Panc1 (cell line): ENCODE results near the gene ZFYVE27. TPM values are rescaled to one million over a fixed set of nuclear protein-coding genes. Genes with fewer than 3 reads are reported as not detected.

ENCODE experiments used
- ATAC-seq: fragments of 200-7000 bp; cut with Tn5 transposase; 2 replicates; pipeline ENCODE4 v1.9.1; 2020; ENCODE audit warnings: mild to moderate bottlenecking, moderate library complexity
- BruUV-seq: library from RNA; stranded (reverse); fragments of 400-500 nt; replicated peaks from 2 replicates; lab custom pipeline; 2021; lab: Mats Ljungman, UMichigan
- CTCF ChIA-PET: fragments of 300-600 bp; sonication (Branson Sonifier 250); formaldehyde crosslinking; loops from one replicate; lab custom pipeline; 2022; ENCODE audit warnings: antibody characterized with exemption; lab: Charles Lee
- POLR2A ChIA-PET: fragments of 300-600 bp; sonication (Branson Sonifier 250); formaldehyde crosslinking; loops from one replicate; lab custom pipeline; 2022; ENCODE audit warnings: antibody characterized with exemption; lab: Charles Lee
- DNase-seq: peaks from one replicate; pipeline ENCODE4 v3.0.0-alpha.2; 2010; ENCODE audit warnings: low read depth, low spot score
- H3K27ac ChIP-seq: 2 replicates; pipeline ENCODE4 v1.5.1; 2011; ENCODE audit warnings: mild to moderate bottlenecking, low read length, inconsistent platforms
- H3K27me3 ChIP-seq: fragments of 200-500 bp; sonication (Bioruptor generic); 2 replicates; pipeline ENCODE4 v1.6.0; 2014; ENCODE audit warnings: low read length, inconsistent platforms; ENCODE audit not compliant: control insufficient read depth, insufficient read depth
- H3K36me3 ChIP-seq: fragments of 200-500 bp; sonication (Bioruptor generic); 2 replicates; pipeline ENCODE4 v1.5.1; 2014; ENCODE audit warnings: inconsistent platforms, mild to moderate bottlenecking, low read length, moderate library complexity; ENCODE audit not compliant: control insufficient read depth, insufficient read depth
- H3K4me1 ChIP-seq: 2 replicates; pipeline ENCODE4 v1.5.1; 2011; ENCODE audit warnings: inconsistent platforms, mild to moderate bottlenecking, low read length, moderate library complexity; ENCODE audit not compliant: control insufficient read depth, insufficient read depth
- H3K4me3 ChIP-seq, 2 experiments: 2 replicates each; pipeline ENCODE4 v1.5.1; 2011 to 2012; ENCODE audit warnings: low read depth in 2 of 2, low read length in 2 of 2, mild to moderate bottlenecking in 2 of 2, inconsistent platforms in 1 of 2, moderate library complexity in 1 of 2
- H3K9me3 ChIP-seq: fragments of 200-500 bp; sonication (Bioruptor generic); 2 replicates; pipeline ENCODE4 v1.5.1; 2014; ENCODE audit warnings: low read depth, mild to moderate bottlenecking, inconsistent platforms, low read length, moderate library complexity; ENCODE audit not compliant: control insufficient read depth, insufficient read depth
- POLR2AphosphoS5 ChIP-seq: IDR thresholded peaks from 2 replicates; pipeline ENCODE4 v1.6.1; 2012; ENCODE audit warnings: mild to moderate bottlenecking, low read depth, low read length, moderate library complexity
- REST ChIP-seq, 2 experiments: IDR thresholded peaks; 2 replicates each; pipeline ENCODE4 v1.6.1; 2011 to 2012; ENCODE audit warnings: low read depth in 2 of 2, control low read depth in 1 of 2, low read length in 1 of 2, mild to moderate bottlenecking in 1 of 2, moderate library complexity in 1 of 2; ENCODE audit not compliant: insufficient read depth in 1 of 2
- SIN3A ChIP-seq: IDR thresholded peaks from 2 replicates; pipeline ENCODE4 v1.6.1; 2012; ENCODE audit warnings: low read depth, mild to moderate bottlenecking, low read length, moderate library complexity, borderline replicate concordance; ENCODE audit not compliant: insufficient read depth
- TCF7L2 ChIP-seq: IDR thresholded peaks from 2 replicates; pipeline ENCODE4 v1.6.1; 2011; ENCODE audit warnings: mild to moderate bottlenecking, low read depth, low read length, inconsistent platforms
- in situ Hi-C: cut with HindIII; loops from 2 replicates; pipeline ENCODE4 v1.10.0; 2016; ENCODE audit warnings: low sequenced_read_pairs, low pct_unique_long_range_greater_than_20kb
- intact Hi-C: fragments of 100-400 bp; cut with micrococcal nuclease; formaldehyde crosslinking; loops from one replicate; pipeline ENCODE4 v1.10.0; 2022; ENCODE audit not compliant: unreplicated experiment
- total RNA-seq: library from RNA; stranded (reverse); gene quantifications from one replicate; pipeline ENCODE4 v1.2.1, GENCODE V29; 2021; ENCODE audit not compliant: unreplicated experiment
- TF ChIP-seq, protein P1 (sequence below): fragments of 450-650 bp; IDR thresholded peaks from 2 replicates; pipeline ENCODE4 v1.5.1; 2017; ENCODE audit warnings: mild to moderate bottlenecking

Gene ZFYVE27
- total RNA-seq, 1 experiment from 2014 or later: 37.9 TPM

DNA sequence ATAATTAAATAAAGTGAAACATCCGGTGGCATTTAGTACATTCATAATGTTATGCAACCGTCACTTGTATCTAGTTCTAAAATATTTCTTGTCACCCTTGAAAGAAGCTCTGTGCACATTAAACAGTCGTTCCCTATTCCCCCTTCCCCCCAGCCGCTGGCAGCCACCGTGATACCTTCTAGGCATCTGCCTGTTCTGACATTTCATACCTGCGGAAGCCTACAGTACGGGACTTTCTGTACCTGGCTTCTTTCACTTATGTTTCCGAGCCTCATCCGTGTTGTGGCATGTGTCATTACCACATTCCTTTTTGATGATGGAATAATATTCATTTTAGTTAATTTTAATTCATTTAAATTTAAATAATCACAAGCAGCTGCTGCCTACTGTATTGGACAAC lies 48.8 kb downstream of the ZFYVE27 start:
- Histone ChIP-seq H3K4me1 (peaks cover 5% of the 10 kb centered on the region), H3K27ac (no peak overlapping the region), H3K36me3 (no peaks in the 10 kb centered on the region), H3K27me3 (no peaks in the 10 kb centered on the region), H3K9me3 (no peaks in the 10 kb centered on the region), H3K4me3 (no peak overlapping the region)
- no peak for DNase-seq
- no peak for ATAC-seq
- POLR2A ChIA-PET: no interaction called here
- intact Hi-C loops: no loop called here
- TF ChIP-seq SIN3A (no peak), REST (IDR thresholded peaks at IDR 0.05; ENCODE audit: insufficient read depth in 1 of 2, low read depth in 2 of 2, low read length in 1 of 2) (no peak), POLR2AphosphoS5 (no peak), TCF7L2 (no peak)
- TF ChIP-seq, protein P1, sequence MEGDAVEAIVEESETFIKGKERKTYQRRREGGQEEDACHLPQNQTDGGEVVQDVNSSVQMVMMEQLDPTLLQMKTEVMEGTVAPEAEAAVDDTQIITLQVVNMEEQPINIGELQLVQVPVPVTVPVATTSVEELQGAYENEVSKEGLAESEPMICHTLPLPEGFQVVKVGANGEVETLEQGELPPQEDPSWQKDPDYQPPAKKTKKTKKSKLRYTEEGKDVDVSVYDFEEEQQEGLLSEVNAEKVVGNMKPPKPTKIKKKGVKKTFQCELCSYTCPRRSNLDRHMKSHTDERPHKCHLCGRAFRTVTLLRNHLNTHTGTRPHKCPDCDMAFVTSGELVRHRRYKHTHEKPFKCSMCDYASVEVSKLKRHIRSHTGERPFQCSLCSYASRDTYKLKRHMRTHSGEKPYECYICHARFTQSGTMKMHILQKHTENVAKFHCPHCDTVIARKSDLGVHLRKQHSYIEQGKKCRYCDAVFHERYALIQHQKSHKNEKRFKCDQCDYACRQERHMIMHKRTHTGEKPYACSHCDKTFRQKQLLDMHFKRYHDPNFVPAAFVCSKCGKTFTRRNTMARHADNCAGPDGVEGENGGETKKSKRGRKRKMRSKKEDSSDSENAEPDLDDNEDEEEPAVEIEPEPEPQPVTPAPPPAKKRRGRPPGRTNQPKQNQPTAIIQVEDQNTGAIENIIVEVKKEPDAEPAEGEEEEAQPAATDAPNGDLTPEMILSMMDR: no peak
- CTCF ChIA-PET: no interaction called here
- in situ Hi-C loops: no loop called here
- BruUV-seq: no TSS peak

DNA sequence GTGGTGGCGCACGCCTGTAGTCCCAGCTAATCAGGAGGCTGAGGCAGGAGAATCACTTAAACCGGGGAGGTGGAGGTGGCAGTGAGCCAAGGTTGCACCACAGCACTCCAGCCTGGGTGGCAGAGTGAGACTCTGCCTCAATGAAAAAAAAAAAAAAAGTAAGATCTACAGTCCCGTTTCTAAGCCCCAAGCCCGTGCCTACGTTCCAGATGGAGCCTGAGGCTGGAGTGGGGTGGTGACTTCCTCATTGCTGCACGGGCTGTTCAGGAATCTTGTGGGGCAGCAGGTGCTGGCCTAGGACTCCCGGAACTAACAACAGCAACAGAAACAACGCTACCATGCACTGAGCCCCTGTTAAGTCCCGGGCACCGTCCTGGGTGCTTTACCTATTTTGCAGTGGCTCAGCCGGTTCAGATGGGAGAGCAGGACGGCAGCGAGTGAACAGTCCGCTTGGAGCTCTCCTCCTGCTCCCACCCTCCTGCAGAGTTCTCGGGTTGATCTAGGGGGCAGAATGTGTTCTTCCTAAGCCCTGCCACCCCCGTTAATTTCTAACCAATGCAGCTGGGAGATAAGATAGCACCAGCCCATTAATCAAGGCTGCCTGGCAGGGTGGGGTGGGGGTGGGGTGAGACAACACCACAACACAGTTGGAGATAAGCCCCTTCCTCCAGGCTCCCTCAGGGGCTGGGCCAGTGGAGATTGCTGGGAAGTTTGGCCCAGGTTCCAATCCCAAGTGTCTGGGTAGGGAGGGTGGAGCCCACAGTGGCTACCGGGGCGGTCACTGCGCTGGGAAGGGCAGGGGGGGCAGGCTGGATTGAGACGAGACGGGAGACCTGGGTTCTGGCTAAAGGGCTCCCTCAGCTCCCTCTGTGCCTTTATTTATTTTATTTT lies 51.9 kb downstream of the ZFYVE27 start:
- Histone ChIP-seq H3K4me1 (no peaks in the 10 kb centered on the region), H3K27ac (no peak overlapping the region), H3K4me3 (no peak overlapping the region), H3K36me3 (no peaks in the 10 kb centered on the region), H3K27me3 (no peaks in the 10 kb centered on the region), H3K9me3 (no peaks in the 10 kb centered on the region)
- ATAC-seq: no peak
- intact Hi-C loops: no loop called here
- no peak for TF ChIP-seq REST (IDR thresholded peaks at IDR 0.05; ENCODE audit: insufficient read depth in 1 of 2, low read depth in 2 of 2, low read length in 1 of 2)
- TF ChIP-seq, protein P1: no peak
- no peak for TF ChIP-seq SIN3A
- no peak for TF ChIP-seq TCF7L2
- TF ChIP-seq POLR2AphosphoS5: no peak
- ChIA-PET CTCF (no interaction called here), POLR2A (no interaction called here)
- no peak for DNase-seq
- no TSS peak for BruUV-seq
- in situ Hi-C loops: no loop called here
